GM23338 (cell line): ENCODE data around the gene CGGBP1. TPM values are rescaled to one million over a fixed set of nuclear protein-coding genes. Genes with fewer than 3 reads are reported as not detected.

Source experiments
- ATAC-seq: fragments of 200-7000 bp; cut with Tn5 transposase; 3 replicates; pipeline ENCODE4 v1.9.1; 2020
- DNase-seq: peaks from one replicate; pipeline ENCODE4 v3.0.0-alpha.2; 2015; ENCODE audit warnings: low spot score
- H2AFZ ChIP-seq: fragments of 200-600 bp; sonication (generic); 2 replicates; pipeline ENCODE4 v1.8.0; 2016; ENCODE audit warnings: antibody characterized with exemption, mild to moderate bottlenecking, moderate library complexity
- H3F3A ChIP-seq: fragments of 200-600 bp; sonication (generic); replicated peaks from 2 replicates; pipeline ENCODE4 v1.8.0; 2017; ENCODE audit warnings: antibody characterized with exemption, mixed run types, low read depth
- H3K27ac ChIP-seq: fragments of 200-600 bp; sonication (generic); 2 replicates; pipeline ENCODE4 v1.6.1; 2016; ENCODE audit warnings: low read depth
- H3K27me3 ChIP-seq: fragments of 200-600 bp; sonication (generic); 2 replicates; pipeline ENCODE4 v1.8.0; 2016; ENCODE audit warnings: mild to moderate bottlenecking, mixed run types, moderate library complexity; ENCODE audit not compliant: insufficient read depth
- H3K36me3 ChIP-seq: fragments of 200-600 bp; sonication (generic); 2 replicates; pipeline ENCODE4 v1.8.0; 2016; ENCODE audit warnings: mild to moderate bottlenecking; ENCODE audit not compliant: insufficient read depth
- H3K4me1 ChIP-seq: fragments of 200-600 bp; sonication (generic); 2 replicates; pipeline ENCODE4 v1.8.0; 2016; ENCODE audit warnings: mild to moderate bottlenecking, moderate library complexity; ENCODE audit not compliant: insufficient read depth
- H3K4me2 ChIP-seq: fragments of 200-600 bp; sonication (generic); 2 replicates; pipeline ENCODE4 v1.7.1; 2017; ENCODE audit warnings: mixed run types
- H3K4me3 ChIP-seq: fragments of 200-600 bp; sonication (generic); 2 replicates; pipeline ENCODE4 v1.6.1; 2016; ENCODE audit warnings: mixed run types
- H3K79me2 ChIP-seq: fragments of 200-600 bp; sonication (generic); replicated peaks from 2 replicates; pipeline ENCODE4 v1.8.0; 2017; ENCODE audit warnings: mild to moderate bottlenecking; ENCODE audit not compliant: insufficient read depth
- H3K9me2 ChIP-seq: fragments of 200-600 bp; sonication (generic); 2 replicates; pipeline ENCODE4 v1.8.0; 2017; ENCODE audit not compliant: insufficient read depth
- H4K20me1 ChIP-seq: fragments of 200-600 bp; sonication (generic); replicated peaks from 2 replicates; pipeline ENCODE4 v1.8.0; 2017; ENCODE audit warnings: mild to moderate bottlenecking; ENCODE audit not compliant: insufficient read depth
- H3K27ac Mint-ChIP-seq: 2 replicates; pipeline ENCODE4 v1.8.0; 2020; ENCODE audit warnings: inconsistent platforms, mild to moderate bottlenecking, moderate library complexity, mixed read lengths
- H3K27me3 Mint-ChIP-seq: 3 replicates; pipeline ENCODE4 v1.8.0; 2022; ENCODE audit warnings: low read depth, mild to moderate bottlenecking, moderate library complexity, mixed read lengths, inconsistent platforms; ENCODE audit not compliant: insufficient read depth, poor library complexity
- H3K36me3 Mint-ChIP-seq: 3 replicates; pipeline ENCODE4 v1.8.0; 2021; ENCODE audit warnings: low read depth, mild to moderate bottlenecking, inconsistent platforms, moderate library complexity, mixed read lengths
- H3K4me1 Mint-ChIP-seq: 3 replicates; pipeline ENCODE4 v1.8.0; 2020; ENCODE audit warnings: mild to moderate bottlenecking, inconsistent platforms, mixed read lengths
- H3K4me3 Mint-ChIP-seq: 3 replicates; pipeline ENCODE4 v1.8.0; 2021; ENCODE audit warnings: moderate library complexity, mild to moderate bottlenecking, inconsistent platforms, mixed read lengths
- H3K9me3 Mint-ChIP-seq: 3 replicates; pipeline ENCODE4 v1.8.0; 2020; ENCODE audit warnings: moderate library complexity, mild to moderate bottlenecking, inconsistent platforms, mixed read lengths
- CREB1 ChIP-seq: fragments of 250-450 bp; sonication (Bioruptor Pico); IDR thresholded peaks from 2 replicates; pipeline ENCODE4 v1.5.0; 2020; ENCODE audit warnings: low read depth, mild to moderate bottlenecking, moderate library complexity
- CTCF ChIP-seq, 2 experiments: fragments of 200-600 bp in 1 of 2; sonication (generic) in 1 of 2; conservative IDR thresholded peaks; 2 replicates each; pipeline versions ENCODE4 v1.5.1 to v1.6.1; 2016 to 2017; ENCODE audit warnings: antibody characterized with exemption in 2 of 2, low read depth in 2 of 2, mild to moderate bottlenecking in 2 of 2, moderate library complexity in 1 of 2
- ETS1 ChIP-seq: IDR thresholded peaks from 2 replicates; pipeline ENCODE4 v1.6.1; 2016; ENCODE audit warnings: antibody characterized with exemption
- EZH2 ChIP-seq: fragments of 200-600 bp; sonication (generic); IDR thresholded peaks from one replicate; pipeline ENCODE4 v1.8.0; 2017; ENCODE audit warnings: antibody characterized with exemption, mild to moderate bottlenecking, low read depth; ENCODE audit not compliant: unreplicated experiment
- EZH2phosphoT487 ChIP-seq: fragments of 200-600 bp; sonication (generic); IDR thresholded peaks from one replicate; pipeline ENCODE4 v1.8.1; 2018; ENCODE audit warnings: antibody characterized with exemption; ENCODE audit not compliant: unreplicated experiment
- JUNB ChIP-seq: IDR thresholded peaks from one replicate; pipeline ENCODE4 v1.6.1; 2016; ENCODE audit warnings: antibody characterized with exemption; ENCODE audit not compliant: unreplicated experiment
- NANOG ChIP-seq: IDR thresholded peaks from 2 replicates; pipeline ENCODE4 v1.6.1; 2016; ENCODE audit warnings: antibody characterized with exemption, borderline replicate concordance
- POLR2AphosphoS5 ChIP-seq: IDR thresholded peaks from 2 replicates; pipeline ENCODE4 v1.6.1; 2016; ENCODE audit warnings: antibody characterized with exemption, low read depth
- REST ChIP-seq: IDR thresholded peaks from one replicate; pipeline ENCODE4 v1.6.1; 2018; ENCODE audit warnings: antibody characterized with exemption; ENCODE audit not compliant: unreplicated experiment
- STAT1 ChIP-seq: IDR thresholded peaks from one replicate; pipeline ENCODE4 v1.6.1; 2016; ENCODE audit warnings: antibody characterized with exemption; ENCODE audit not compliant: unreplicated experiment
- ZNF114 ChIP-seq: fragments of 250-450 bp; sonication (Bioruptor Pico); IDR thresholded peaks from 2 replicates; pipeline ENCODE4 v1.5.0; 2020; ENCODE audit warnings: mild to moderate bottlenecking, moderate library complexity
- ZNF331 ChIP-seq: fragments of 250-450 bp; sonication (Bioruptor Pico); IDR thresholded peaks from 2 replicates; pipeline ENCODE4 v1.5.0; 2020; ENCODE audit warnings: low read depth, mild to moderate bottlenecking, moderate library complexity
- ZNF462 ChIP-seq: fragments of 250-450 bp; sonication (Bioruptor Pico); IDR thresholded peaks from 2 replicates; pipeline ENCODE4 v1.5.0; 2020; ENCODE audit warnings: mild to moderate bottlenecking, moderate library complexity
- polyA plus RNA-seq: library from polyadenylated mRNA; unstranded; fragments of >200 nt; fragmentation: Nextera tagmentation; extraction: Ambion mirVana; gene quantifications from 2 replicates; pipeline ENCODE4 v1.2.1, GENCODE V29; 2016
- total RNA-seq: library from RNA; depleted of rRNA; stranded (reverse); fragments of >200 nt; shearing (Covaris generic); gene quantifications from 2 replicates; pipeline ENCODE4 v1.2.3, GENCODE V29; 2014

CGGBP1 gene
- total and polyA plus RNA-seq, 2 experiments from 2014 or later, result 55.5 to 63.5 TPM

- Mint-ChIP-seq H3K36me3 (no peaks in the 10 kb centered on the region), H3K27ac (no peak overlapping the region), H3K4me1 (peaks cover 3% of the 10 kb centered on the region; the same call in 1 of the 3 replicates), H3K4me3 (no peak overlapping the region), H3K9me3 (no peaks in the 10 kb centered on the region), H3K27me3 (no peaks in the 10 kb centered on the region)
- no peaks in the 10 kb centered on the region for H3K27me3 ChIP-seq
- DNase-seq (no peak), ATAC-seq (no peak)
- H3K36me3 ChIP-seq, result no peaks in the 10 kb centered on the region
- no peak overlapping the region for H3K4me2 ChIP-seq
- no peaks in the 10 kb centered on the region for H4K20me1 ChIP-seq
- H3K4me3 ChIP-seq, result no peak overlapping the region
- TF ChIP-seq NANOG, result no peak
- no peak for TF ChIP-seq STAT1
- no peak for TF ChIP-seq POLR2AphosphoS5
- TF ChIP-seq REST, result no peak
- no peak for TF ChIP-seq ZNF114 (CRISPR knock-in tag)
- TF ChIP-seq CTCF (conservative IDR thresholded peaks at IDR 0.05; ENCODE audit: low read depth in 2 of 2), result no peak
- TF ChIP-seq CREB1, result no peak
- no peak for TF ChIP-seq EZH2
- no peak for TF ChIP-seq ZNF331 (CRISPR knock-in tag)
- no peak for TF ChIP-seq JUNB
- TF ChIP-seq ZNF462 (CRISPR knock-in tag), result no peak
- no peak for TF ChIP-seq EZH2phosphoT487
- no peak for TF ChIP-seq ETS1
- no peaks in the 10 kb centered on the region for H3K4me1 ChIP-seq
- no peaks in the 10 kb centered on the region for H3K79me2 ChIP-seq
- H3K9me2 ChIP-seq, result peaks cover 4% of the 10 kb centered on the region; the same call in 1 of the 2 replicates
- H3F3A ChIP-seq, result no peaks in the 10 kb centered on the region
- no peak overlapping the region for H3K27ac ChIP-seq
- H2AFZ ChIP-seq, result no peak overlapping the region
These were observed 25.0 kb downstream of the CGGBP1 start for GRCh38 chr3:88033808-88034207.
